Measurements from ENCODE around the gene EML3. TPM values are rescaled to one million over a fixed set of nuclear protein-coding genes. Genes with fewer than 3 reads are reported as not detected.
A peak's percentile ranks its signal among the peaks of the same experiment; 100 is the strongest.
"Not testable (repeated sequence)": the region's sequence is repeated elsewhere in the genome, so short reads cannot be mapped to it uniquely, and the experiment has no call there.

Gene EML3
- total RNA-seq, 1 experiment from 2014 or later: 51.4 TPM

DNA sequence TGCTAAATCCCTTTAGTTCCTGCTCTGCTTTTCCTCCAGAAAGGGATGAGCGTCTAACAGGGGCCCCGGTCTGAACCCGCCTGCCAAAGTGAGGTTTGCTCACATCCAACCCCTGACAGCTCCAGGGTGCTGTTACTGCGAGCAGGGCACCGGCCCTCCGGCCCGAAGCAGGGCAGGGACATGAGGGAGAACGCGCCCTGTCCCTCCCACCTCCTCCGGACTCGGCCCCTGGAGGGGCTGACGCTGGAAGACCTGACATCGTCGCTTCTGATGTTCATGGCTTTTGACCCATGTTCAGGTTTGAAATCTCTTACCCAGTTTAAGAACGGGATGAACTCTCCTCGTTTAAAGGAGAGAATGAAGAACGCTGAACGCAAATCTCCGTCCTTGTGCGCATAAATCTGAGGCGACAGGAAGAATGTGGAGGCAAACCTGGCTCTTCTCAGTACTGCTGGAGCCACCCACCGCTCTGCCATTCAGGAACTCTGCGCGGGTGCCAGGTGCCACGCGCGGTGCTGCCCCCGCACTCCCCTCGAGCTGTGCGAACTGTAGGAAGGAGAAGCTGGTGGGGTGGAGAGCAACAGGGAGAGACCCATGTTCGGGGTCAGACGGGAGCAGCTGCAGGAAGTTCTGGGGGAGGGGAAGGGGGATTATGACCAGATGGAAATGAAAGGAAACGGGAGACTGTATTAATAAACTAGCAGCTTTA, 38.1 kb downstream of the EML3 start:
- Mint-ChIP-seq H3K4me3 (ENCODE audit: low read depth, unreplicated experiment) (peak overlapping the region; percentile 96), H3K4me1 (ENCODE audit: low read depth, unreplicated experiment) (peaks cover 51% of the 10 kb centered on the region), H3K36me3 (ENCODE audit: insufficient read depth, unreplicated experiment) (peaks cover 74% of the 10 kb centered on the region), H3K9me3 (ENCODE audit: low read depth, unreplicated experiment) (no peaks in the 10 kb centered on the region), H3K27ac (ENCODE audit: unreplicated experiment) (peak overlapping the region; percentile 99), H3K27me3 (ENCODE audit: unreplicated experiment) (no peaks in the 10 kb centered on the region)
- TSS peak; percentile 88 for BruUV-seq (replicated peaks)
- intact Hi-C loops (cut with micrococcal nuclease; ENCODE audit: unreplicated experiment): no loop called here
- CTCF ChIA-PET: interaction anchor here (0.6 to 2.4 kb wide), 9 partner anchors 9 to 181 kb away, joined by 3 to 14 read pairs (median 4); partner anchors contain the start of genes C11orf98, CSKMT and TUT1
- TF ChIP-seq, protein P1, sequence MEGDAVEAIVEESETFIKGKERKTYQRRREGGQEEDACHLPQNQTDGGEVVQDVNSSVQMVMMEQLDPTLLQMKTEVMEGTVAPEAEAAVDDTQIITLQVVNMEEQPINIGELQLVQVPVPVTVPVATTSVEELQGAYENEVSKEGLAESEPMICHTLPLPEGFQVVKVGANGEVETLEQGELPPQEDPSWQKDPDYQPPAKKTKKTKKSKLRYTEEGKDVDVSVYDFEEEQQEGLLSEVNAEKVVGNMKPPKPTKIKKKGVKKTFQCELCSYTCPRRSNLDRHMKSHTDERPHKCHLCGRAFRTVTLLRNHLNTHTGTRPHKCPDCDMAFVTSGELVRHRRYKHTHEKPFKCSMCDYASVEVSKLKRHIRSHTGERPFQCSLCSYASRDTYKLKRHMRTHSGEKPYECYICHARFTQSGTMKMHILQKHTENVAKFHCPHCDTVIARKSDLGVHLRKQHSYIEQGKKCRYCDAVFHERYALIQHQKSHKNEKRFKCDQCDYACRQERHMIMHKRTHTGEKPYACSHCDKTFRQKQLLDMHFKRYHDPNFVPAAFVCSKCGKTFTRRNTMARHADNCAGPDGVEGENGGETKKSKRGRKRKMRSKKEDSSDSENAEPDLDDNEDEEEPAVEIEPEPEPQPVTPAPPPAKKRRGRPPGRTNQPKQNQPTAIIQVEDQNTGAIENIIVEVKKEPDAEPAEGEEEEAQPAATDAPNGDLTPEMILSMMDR (IDR thresholded peaks at IDR 0.05; ENCODE audit: unreplicated experiment): no peak
- peak; percentile 38 for DNase-seq

DNA sequence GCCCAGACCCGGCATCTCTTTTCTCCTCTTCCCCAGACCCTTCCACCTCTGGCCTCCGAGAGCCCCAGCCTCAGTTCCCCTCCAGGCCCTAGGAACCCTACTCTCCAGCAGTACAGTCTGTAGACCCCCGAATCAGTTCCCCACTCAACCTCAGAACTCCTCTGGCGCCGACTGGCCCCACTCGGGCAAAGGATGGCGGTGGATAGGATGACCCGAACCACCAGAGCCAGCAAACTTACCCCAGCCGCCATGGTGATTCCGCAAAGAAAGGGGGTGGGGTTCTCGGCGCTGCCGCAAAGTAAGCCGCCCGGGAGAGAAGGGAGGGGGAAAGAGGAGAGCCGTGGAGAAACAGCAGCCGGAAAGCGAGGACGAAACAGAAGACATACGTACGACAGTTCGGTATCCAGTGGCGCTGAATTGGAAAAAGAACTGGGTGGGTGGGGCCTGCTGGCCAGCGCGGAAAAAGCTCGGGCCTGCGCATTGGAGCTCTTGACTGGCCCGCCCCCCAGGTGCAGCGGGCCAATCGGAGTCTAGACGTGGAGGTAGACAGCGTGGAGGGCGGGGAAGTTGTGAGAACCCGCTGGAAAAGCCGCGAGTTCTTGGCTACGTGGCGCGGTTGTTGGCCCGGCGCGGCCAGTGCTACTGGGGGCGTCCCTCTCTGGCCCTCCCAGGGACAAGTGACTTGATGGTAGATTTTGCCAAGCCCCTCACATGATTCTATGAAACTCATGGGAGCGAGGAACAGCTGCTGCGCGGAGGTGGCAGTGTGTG, 38.8 kb downstream of the EML3 start, which contains the start of gene EEF1G:
Gene EEF1G, minus strand, starts transcription at position 300 of the 771 bp plus-strand sequence. Its CDS starts 49 bp downstream, at position 251.
- intact Hi-C loops (cut with micrococcal nuclease; ENCODE audit: unreplicated experiment): no loop called here
- H3K9me3 Mint-ChIP-seq (ENCODE audit: low read depth, unreplicated experiment): no peaks in the 10 kb centered on the region
- H3K27ac Mint-ChIP-seq (ENCODE audit: unreplicated experiment): peak within 1 kb of the TSS; percentile 99
- peak within 1 kb of the TSS; percentile 96 for H3K4me3 Mint-ChIP-seq (ENCODE audit: low read depth, unreplicated experiment)
- no TSS peak for BruUV-seq (replicated peaks)
- DNase-seq: peak; percentile 98
- H3K27me3 Mint-ChIP-seq (ENCODE audit: unreplicated experiment): no peaks in the 10 kb centered on the region
- CTCF ChIA-PET: interaction anchor here (0.6 to 2.4 kb wide), 13 partner anchors 8 to 426 kb away, joined by 3 to 14 read pairs (median 3); partner anchors contain the start of genes C11orf98, CSKMT, HNRNPUL2 and TUT1
- TF ChIP-seq, protein P1 (IDR thresholded peaks at IDR 0.05; ENCODE audit: unreplicated experiment): no peak
- H3K36me3 Mint-ChIP-seq (ENCODE audit: insufficient read depth, unreplicated experiment): peaks cover 78% of the 10 kb centered on the region
- peaks cover 51% of the 10 kb centered on the region for H3K4me1 Mint-ChIP-seq (ENCODE audit: low read depth, unreplicated experiment)

DNA sequence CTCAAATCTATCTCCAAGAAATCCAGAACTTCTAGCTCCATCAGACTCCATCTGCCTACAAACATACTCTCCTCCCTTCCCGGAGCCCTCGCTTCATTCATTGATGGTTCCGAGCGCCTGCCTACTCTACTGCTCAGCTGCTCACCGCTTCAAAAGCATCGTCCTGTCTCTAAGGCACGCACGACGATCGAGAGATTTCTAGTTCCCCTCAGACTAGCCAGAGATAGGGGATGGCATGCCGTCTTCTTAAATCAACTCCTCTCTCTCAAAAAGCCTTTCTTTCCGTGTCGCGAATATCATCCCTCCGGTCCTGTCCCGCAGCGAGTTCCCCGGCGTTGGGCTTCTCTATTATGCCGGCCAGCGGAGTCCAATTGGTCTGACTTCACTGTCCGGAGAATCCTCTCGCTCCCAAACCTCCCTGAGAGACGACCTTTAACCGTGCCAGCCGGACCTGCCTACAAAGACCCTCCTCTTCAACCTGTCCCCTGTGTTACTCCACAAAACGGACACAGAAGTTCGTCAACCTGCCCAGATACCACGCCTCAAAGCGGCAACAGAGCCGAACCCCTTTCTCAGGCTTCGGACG, 39.5 kb downstream of the EML3 start:
- peaks cover 78% of the 10 kb centered on the region for H3K36me3 Mint-ChIP-seq (ENCODE audit: insufficient read depth, unreplicated experiment)
- CTCF ChIA-PET: interaction anchor here (0.6 to 2.4 kb wide), 10 partner anchors 8 to 425 kb away, joined by 3 to 14 read pairs (median 3); partner anchors contain the start of genes C11orf98, CSKMT, HNRNPUL2 and TUT1
- H3K4me3 Mint-ChIP-seq (ENCODE audit: low read depth, unreplicated experiment): peak overlapping the region; percentile 96
- BruUV-seq (replicated peaks): TSS peak; percentile 53
- peaks cover 51% of the 10 kb centered on the region for H3K4me1 Mint-ChIP-seq (ENCODE audit: low read depth, unreplicated experiment)
- no peaks in the 10 kb centered on the region for H3K27me3 Mint-ChIP-seq (ENCODE audit: unreplicated experiment)
- intact Hi-C loops (cut with micrococcal nuclease; ENCODE audit: unreplicated experiment): no loop called here
- no peak for DNase-seq
- TF ChIP-seq, protein P1 (IDR thresholded peaks at IDR 0.05; ENCODE audit: unreplicated experiment): no peak
- H3K9me3 Mint-ChIP-seq (ENCODE audit: low read depth, unreplicated experiment): no peaks in the 10 kb centered on the region
- peak overlapping the region; percentile 99 for H3K27ac Mint-ChIP-seq (ENCODE audit: unreplicated experiment)

DNA sequence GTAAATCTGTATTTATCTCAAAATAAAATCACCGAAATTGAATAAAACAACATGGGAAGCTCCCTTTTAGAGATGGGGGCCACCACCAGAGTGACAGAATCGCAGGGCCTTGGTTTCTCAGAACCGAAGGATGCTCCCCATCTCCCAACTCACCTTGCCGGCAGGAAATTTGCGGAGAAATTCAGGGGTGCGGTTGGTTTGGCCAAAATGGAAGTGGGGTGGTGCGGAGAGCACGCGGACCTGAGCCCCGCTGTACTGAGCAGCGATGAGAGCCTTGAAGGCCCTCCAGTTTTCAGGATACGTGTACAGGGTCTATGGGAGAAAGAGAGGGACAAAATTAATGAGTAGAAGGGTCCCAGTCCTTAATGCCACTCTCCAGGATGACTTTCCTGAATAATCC, 40.1 kb downstream of the EML3 start:
- CTCF ChIA-PET: interaction anchor here (1.1 to 2.4 kb wide), 2 partner anchors 12 to 17 kb away, joined by 3 to 14 read pairs; no protein-coding TSS in a partner anchor
- DNase-seq: no peak
- peaks cover 57% of the 10 kb centered on the region for H3K4me1 Mint-ChIP-seq (ENCODE audit: low read depth, unreplicated experiment)
- no peaks in the 10 kb centered on the region for H3K27me3 Mint-ChIP-seq (ENCODE audit: unreplicated experiment)
- H3K4me3 Mint-ChIP-seq (ENCODE audit: low read depth, unreplicated experiment): peak overlapping the region; percentile 96
- peak overlapping the region; percentile 99 for H3K27ac Mint-ChIP-seq (ENCODE audit: unreplicated experiment)
- H3K9me3 Mint-ChIP-seq (ENCODE audit: low read depth, unreplicated experiment): no peaks in the 10 kb centered on the region
- no TSS peak for BruUV-seq (replicated peaks)
- intact Hi-C loops (cut with micrococcal nuclease; ENCODE audit: unreplicated experiment): no loop called here
- peaks cover 76% of the 10 kb centered on the region for H3K36me3 Mint-ChIP-seq (ENCODE audit: insufficient read depth, unreplicated experiment)
- TF ChIP-seq, protein P1 (IDR thresholded peaks at IDR 0.05; ENCODE audit: unreplicated experiment): no peak

DNA sequence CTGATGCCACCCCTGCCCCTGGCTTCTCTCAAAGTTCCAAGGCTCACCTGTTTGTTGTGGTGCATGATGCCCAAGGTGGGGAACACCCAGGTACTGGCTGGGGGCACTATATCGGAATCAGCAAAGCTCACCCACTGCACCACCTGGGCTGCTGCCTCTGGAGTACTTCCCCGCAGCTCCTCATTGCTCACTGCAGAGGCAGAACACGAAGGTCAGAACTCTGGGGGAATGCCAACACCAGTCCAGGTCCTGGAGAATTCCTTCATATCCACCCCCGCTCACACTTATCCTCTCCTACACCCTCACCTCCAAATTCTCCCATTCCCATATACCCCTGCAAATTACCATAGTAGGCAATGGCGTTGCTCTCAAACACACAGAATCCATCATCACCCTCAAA, 41.1 kb downstream of the EML3 start:
- BruUV-seq (replicated peaks): not testable (repeated sequence)
- peak overlapping the region; percentile 99 for H3K27ac Mint-ChIP-seq (ENCODE audit: unreplicated experiment)
- H3K4me1 Mint-ChIP-seq (ENCODE audit: low read depth, unreplicated experiment): peaks cover 66% of the 10 kb centered on the region

DNA sequence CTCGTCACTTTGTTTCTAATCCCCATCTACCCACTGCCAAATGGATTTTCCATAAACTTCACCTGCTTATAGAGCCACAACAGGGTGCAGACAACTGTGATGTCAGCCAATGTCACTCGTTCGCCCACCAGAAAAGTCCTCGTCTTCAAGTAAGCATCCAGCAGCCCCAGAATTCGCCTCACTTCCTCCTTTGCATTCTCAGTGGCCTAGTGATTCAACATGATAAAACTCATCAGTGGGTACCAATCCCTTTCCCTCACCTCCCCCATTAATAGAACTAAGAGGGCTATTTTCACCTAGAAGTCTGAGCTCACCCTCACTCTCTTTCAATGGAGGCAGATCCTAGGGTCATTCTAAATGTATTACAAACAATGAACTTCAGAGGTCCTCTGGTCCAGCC, 41.7 kb downstream of the EML3 start:
- H3K27ac Mint-ChIP-seq (ENCODE audit: unreplicated experiment): peak overlapping the region; percentile 99
- H3K4me3 Mint-ChIP-seq (ENCODE audit: low read depth, unreplicated experiment): peak overlapping the region; percentile 96
- H3K27me3 Mint-ChIP-seq (ENCODE audit: unreplicated experiment); H3K9me3 Mint-ChIP-seq (ENCODE audit: low read depth, unreplicated experiment); BruUV-seq (replicated peaks); DNase-seq; CTCF ChIA-PET; intact Hi-C loops (cut with micrococcal nuclease; ENCODE audit: unreplicated experiment): not testable (repeated sequence)
- peaks cover 90% of the 10 kb centered on the region for H3K36me3 Mint-ChIP-seq (ENCODE audit: insufficient read depth, unreplicated experiment)
- H3K4me1 Mint-ChIP-seq (ENCODE audit: low read depth, unreplicated experiment): peaks cover 66% of the 10 kb centered on the region

More for the DNA sequence above, 41.1 kb downstream of the EML3 start:
- DNase-seq; CTCF ChIA-PET; H3K9me3 Mint-ChIP-seq (ENCODE audit: low read depth, unreplicated experiment); H3K27me3 Mint-ChIP-seq (ENCODE audit: unreplicated experiment); intact Hi-C loops (cut with micrococcal nuclease; ENCODE audit: unreplicated experiment): not testable (repeated sequence)
- peaks cover 85% of the 10 kb centered on the region for H3K36me3 Mint-ChIP-seq (ENCODE audit: insufficient read depth, unreplicated experiment)
- peak overlapping the region; percentile 96 for H3K4me3 Mint-ChIP-seq (ENCODE audit: low read depth, unreplicated experiment)

Measured in Calu3 (cell line).